Erythroblast (primary cell): ENCODE measurements around the gene TFDP1.

Experiments
- GATA1 ChIP-seq: IDR thresholded peaks from 2 replicates; pipeline ENCODE4 v1.6.1; 2011; ENCODE audit warnings: low read depth, mild to moderate bottlenecking, control low read depth, low read length, moderate library complexity
- POLR2A ChIP-seq: IDR thresholded peaks from 2 replicates; pipeline ENCODE4 v1.6.1; 2011; ENCODE audit warnings: mild to moderate bottlenecking, low read length

GRCh38 chr13:113668491-113668971, 84.0 kb downstream of the TFDP1 start:
- TF ChIP-seq POLR2A (no peak), GATA1 (no peak)
